Left renal cortex interstitium (tissue), 4 donors: ENCODE measurements around the gene NCKAP5. TPM values are rescaled to one million over a fixed set of nuclear protein-coding genes. Genes with fewer than 3 reads are reported as not detected.

ENCODE experiments used
- DNase-seq, 4 donors: peaks; one replicate each; pipeline ENCODE4 v3.0.0-alpha.2; 2013; ENCODE audit warnings: low read depth in 4 of 4, low spot score in 2 of 4, missing footprints in 1 of 4
- polyA plus RNA-seq, 4 donors: library from polyadenylated mRNA; unstranded; fragments of 120-200 nt; gene quantifications; one replicate each; pipeline ENCODE4 v1.2.1, GENCODE V29; 2013; ENCODE audit not compliant: insufficient read length in 4 of 4

NCKAP5 gene
- polyA plus RNA-seq, 4 donors: 5.9 to 8.1 (median 7.0) TPM

DNA sequence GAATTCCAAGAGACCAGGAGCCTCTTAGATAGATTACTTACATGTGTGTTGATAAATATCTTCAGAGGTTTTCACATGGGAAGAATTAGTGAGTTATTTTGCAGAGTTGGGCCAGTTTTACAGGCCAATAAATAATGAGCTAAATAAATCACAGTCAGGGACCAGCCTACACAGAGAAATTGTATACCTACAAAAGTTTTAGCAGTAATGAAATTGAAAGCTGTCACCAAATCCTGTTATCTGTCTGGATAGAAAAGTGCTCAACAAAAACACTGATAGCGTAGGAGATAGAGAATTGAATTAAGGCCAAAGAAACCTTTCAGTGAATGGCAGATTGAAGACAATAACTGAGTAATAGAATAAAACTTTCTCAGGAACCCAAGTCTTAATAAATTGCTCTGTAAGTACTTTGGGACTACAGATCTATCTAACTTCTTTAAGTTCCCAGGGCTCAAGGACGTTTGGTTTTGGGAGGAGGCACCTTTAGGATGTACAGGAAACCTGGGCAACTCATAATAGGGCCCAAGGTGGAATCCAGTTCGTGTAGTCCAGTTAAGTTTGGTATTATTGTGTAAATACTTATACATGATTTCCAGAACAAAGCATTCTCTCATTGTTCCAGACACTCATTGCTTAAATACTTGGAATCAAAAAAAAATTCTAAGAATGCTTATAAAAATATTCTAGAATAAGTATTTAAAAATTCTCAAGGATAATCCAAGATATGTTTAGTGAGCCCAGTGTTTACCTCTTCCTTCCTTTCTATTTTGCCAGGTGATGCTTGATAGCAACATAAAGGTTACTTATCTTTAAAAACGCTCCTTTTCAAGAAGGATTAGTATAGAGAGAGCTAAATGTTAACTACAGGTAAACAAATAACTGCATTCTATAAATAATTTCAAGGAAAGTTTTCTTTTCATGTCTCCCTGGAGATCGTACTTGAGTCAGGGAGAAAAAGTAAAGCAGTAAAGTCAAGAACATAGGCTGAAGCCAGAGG lies 134.5 kb downstream of the NCKAP5 start:
- DNase-seq: no peak

DNA sequence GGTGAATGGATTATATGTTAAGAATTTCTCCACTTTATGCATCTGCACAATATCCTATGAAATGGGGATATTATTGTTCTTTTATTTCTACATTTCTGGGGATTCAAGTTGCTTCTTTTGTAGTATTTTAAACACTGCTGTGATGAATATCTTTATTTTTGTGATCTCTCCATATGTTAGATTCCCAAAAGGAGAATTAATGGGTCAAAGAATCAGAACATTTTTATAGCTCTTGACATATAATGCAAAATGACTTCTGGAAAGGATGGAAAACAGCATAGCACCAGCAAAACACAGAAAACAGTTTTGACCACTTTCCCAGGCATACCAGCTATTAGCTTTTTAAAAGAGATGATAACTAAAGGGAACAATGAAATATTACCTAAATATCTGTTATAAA lies 135.5 kb downstream of the NCKAP5 start:
- no peak for DNase-seq

DNA sequence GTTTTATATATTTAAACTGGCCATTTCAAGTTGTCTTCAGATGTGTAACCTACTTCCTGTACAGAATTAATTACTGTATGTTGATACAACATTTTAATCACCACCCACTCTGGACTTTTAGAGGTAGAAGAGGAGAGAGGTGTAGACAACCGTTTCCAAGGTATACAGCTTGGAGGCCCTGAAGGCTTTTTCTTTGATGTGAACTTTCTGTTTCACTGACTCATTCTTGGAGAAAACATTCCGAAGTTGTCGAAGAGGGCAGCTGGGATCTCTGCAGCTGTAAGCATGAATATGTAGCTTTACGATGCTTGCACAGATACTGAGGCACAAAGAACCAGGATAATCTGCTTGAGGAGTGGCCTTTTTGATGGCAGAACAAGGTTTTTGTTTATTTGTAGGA lies 137.0 kb downstream of the NCKAP5 start:
- DNase-seq: no peak

DNA sequence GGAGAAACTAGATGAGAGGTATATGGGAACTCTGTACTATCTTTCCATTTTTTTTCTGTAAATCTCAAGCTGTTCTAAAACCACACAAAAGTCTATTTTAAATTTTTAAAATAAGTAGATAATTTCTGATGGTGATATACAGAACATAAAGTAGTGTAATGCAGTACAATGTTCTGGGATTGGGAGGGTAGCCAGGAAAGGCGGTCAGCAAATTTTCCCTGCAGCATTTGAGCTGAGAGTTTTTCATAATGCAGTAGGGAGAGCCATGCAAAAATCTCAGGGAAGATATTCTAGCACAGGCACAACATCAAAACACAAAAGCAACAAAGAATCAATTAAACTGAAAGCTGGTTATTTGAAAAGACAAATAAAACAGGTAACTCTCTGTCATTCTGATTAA lies 141.5 kb downstream of the NCKAP5 start:
- DNase-seq: no peak

DNA sequence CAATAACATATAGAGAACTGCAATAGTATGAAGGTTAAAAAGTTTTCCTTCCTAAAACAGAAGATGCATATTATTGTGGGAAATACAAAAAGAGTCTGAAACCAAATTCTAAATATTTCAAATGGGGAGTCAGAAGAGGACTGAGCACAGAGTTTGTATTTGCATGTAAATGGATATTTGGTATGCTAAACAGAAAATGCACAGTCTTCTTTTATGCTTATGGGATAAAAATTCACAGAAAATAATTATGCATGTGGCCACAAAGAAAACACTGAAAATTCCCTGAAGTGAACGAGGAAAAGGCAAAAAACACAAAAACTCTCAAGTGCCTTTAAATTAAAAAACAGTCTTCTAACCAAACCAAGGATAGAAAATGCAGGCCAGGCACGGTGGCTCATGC lies 142.7 kb downstream of the NCKAP5 start:
- no peak for DNase-seq

DNA sequence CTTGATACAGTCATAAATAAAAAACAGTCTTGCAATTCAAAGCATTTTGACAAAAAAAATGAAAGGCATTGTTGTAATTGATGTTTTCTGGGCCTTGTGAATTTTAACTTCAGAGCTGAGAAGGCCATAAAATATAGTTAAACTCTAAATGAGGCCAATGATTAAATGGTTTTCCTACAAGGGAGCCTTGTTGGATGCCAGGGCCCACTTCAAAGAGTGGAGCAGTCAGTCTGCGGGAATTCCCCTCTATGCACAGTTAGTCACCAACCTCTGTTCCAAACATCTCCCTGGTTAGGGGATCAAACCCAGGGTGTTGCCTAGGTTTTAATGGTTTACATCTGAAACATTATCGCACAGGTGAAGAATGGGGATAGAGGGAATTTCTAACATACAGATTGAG lies 143.4 kb downstream of the NCKAP5 start:
- DNase-seq: no peak

DNA sequence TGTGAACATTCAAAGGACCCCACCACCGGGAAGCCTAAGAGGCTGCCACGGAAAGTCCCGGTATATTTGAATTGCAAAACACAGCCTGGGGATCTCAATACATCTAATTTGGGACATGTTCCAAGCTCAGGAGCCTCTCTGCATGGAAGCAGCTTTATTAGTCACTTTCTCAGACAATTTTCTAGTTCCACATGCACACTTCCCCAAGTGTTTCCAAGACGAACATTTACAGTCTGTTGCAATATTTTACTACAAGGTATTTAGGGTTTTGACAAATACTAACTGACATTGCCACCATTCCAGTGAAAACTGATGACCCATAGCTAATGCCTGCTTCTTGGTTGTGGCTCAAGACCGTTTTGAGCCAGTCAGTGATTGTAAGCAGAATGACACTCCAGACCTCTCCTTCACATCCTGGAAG lies 145.3 kb downstream of the NCKAP5 start:
- no peak for DNase-seq

DNA sequence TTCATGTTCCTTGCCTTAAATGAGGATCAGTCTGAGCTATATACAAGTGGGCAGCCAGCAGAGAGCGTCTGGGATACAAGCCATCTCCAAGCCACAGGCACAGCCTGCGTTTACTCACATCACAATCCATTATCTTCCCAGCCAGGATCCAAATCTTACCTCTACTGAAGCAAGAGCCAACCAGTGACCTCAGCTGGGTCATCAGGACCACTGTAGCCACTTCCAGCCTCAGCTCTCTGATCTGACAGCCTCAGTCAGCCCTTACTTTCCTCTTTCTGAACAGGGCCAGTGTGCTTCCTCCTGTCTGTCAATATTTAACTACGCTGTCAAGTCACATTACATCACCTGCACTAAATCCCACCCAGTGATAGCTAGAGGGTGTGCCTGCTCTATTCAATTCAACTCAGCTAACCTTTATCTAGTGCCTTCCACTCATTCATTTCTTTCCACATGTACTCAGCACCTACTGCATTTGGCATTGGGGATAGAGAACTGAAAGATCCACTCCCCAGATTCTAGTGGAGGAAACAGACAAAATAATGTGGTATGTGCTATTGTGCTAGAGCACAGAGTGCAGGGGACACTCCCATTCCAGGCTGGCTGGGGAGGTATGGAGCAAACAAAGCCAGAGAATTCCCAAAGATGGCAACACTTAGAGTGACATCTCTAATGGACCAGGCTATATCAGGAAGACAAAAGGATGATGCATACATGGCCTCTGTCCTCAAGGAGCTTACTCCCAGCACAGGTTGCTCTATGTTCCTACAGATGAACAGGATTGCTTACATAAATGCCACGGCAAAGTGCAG lies 146.5 kb downstream of the NCKAP5 start:
- peak in 1 of 4 donors; percentile 29 for DNase-seq

DNA sequence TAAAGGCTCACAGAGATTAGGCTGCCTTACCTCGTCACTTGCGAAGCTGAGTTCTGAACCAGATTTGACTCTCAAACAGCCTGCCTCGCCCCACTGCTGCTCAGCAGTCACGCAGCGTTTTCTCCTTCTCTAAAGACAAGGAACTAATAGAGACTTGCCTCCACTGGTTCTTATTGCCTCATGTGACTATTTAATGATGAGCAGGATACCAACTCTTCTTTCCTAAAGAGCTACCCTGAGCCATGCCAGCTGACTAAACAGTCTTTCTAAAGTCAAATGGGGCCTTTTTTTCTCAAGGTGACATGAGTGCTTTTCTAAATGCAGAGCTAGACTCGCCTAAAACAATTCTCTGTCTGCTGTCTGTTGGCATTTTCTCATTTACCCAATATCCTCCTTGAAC lies 147.5 kb downstream of the NCKAP5 start:
- no peak for DNase-seq

DNA sequence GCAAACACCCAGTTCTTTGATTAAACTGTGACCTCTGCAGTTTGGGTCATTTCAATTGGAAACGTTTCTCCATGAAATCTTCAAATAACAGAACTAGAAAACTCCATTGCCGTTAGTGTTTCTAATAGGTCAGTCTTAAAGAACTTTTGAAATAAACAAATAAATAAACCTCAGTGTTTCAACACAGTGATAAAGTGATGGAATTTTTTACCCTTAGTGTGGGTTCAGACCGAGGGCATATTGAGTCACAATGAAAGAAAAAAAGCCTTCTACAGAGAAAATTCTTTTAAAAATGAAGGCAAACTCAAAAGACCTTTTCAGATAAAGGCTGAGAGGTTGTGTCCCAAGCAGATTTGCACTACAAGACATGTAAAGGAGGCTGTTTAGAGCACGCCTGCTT lies 149.6 kb downstream of the NCKAP5 start:
- DNase-seq: no peak

DNA sequence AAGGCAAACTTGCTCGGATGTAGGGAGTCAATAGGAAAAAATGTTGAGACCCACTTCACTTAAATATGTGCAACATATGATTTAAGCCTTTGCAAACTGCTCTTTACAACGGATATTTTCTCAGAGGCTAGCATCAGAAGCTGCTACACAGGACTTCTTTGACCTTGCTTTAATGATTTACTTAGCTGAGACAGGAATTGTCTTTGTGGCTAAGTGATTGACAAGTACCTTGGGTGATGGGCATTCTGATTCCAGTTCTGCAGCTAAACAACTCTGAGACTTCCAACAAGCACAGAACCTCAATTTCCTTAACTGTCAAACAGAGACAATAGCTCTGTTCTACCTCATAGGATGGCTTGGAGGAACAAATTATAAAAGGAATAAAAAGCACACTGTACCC lies 150.2 kb downstream of the NCKAP5 start:
- no peak for DNase-seq

DNA sequence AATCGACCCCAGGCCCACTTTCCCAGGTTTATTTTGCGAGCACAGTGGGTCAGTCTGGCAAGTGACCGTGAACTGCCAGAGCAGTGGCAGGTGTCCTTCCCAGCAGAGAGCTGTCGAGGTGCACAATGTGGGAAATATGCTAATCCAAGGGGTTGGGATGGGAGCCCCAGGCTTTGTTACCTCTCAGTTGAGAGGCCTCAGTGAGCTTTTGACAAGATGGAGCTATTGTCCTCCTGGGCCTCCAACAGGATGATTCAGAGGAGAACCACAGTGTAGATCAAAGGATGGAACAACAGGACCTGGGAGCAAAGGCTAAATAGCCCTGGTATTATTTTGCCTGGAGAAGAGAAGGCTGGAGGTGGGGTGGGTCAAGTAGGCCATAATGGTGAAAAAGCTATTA lies 150.8 kb downstream of the NCKAP5 start:
- DNase-seq: no peak

DNA sequence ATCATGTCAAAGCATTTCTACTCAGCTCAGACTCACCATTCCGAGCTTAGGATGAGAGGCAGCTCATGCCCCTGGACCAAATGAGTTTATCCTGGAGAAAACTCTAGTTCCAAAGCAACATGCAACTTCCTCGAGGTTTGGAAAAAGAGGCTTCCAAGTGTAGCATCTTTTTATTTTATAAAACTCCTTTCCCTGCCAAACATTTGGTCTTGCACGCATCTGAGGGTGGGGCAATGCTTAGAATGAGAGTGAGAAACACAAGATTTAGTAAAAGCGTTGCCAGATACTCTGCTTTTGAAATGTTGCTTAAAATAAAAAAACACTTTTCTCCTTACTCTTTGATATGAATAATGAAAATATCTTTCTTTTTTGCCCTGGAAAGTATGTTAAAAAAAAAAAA lies 151.5 kb downstream of the NCKAP5 start:
- no peak for DNase-seq

DNA sequence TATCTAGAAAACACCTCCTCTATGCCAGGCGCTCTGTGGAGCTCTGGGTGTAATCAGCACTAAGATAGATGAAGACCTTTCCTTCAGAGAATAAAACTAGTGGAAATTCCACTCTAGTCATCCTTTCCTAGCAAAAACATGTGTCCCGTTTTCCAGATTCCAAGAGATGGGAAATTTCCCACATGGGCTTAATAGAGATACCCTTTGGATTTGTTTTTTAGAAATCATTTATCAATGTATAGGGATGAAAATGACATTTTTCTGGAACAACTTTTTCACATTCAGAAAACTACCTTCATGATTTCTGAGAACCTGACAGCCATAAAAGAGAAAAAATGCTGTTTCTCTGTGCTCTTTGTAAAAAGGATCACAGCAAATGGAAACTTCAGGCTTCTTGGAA lies 152.1 kb downstream of the NCKAP5 start:
- DNase-seq: no peak

DNA sequence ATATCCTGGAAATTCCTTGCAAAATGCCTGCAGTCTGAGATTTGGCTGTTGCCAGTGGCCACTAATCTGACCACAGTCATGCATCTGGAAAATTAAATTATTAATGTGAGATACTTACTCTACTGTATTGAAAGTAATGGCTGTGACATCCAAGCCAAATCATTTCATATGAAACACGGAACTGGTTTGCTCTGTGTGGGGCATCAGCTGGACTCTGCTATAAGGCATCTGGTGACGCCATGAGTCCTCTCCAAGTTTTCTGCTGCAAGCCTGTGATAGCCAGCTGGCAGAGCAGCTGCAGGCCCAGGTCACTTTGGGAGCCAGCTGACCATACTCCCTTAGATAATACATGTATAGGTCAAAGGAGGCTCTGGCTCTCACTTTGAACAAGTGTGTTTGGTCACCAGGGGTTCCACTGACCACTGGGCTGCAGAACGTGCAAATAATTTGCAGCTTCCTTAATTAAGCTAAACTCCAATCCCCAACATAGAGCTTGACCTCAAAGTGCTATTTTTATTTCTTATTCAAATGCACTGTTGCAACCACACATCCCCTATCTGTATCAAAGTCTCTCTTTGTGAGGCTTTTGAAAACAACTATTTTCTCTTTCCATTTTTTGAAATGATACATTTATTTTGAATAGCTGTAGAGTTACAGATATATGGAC lies 152.9 kb downstream of the NCKAP5 start:
- DNase-seq: no peak

DNA sequence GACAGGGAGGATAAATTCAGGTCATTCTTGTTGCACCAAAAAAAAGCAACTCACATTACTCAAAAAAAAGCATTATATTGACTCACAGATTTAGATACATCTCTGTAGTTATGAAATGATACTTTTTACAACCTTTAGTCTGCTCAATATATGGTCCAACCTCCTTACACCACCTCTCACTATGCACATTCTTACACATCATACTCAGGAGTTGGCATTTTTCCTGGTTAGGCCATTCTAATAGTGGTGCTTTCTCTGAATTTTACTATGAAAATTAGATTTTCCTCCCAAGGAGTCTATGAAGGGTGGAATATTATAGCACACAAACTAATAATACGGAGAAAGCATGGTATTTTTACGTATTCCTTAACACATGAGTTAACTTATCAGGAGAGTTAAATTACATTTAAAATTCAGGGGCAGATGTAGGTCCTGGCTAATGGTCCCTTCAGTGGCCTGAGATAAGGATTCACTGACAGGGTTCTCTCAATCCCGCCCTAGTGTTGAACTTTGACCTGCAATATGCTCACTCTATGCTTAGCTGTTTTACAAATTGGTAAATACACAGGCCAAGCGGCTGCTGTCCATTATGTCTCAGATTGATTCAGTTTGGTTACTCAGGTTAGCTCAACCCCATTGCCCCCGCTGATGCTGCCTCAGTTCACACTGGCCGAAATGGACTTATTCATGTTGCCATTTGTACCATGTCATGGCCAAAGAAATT lies 153.6 kb downstream of the NCKAP5 start:
- DNase-seq: no peak

DNA sequence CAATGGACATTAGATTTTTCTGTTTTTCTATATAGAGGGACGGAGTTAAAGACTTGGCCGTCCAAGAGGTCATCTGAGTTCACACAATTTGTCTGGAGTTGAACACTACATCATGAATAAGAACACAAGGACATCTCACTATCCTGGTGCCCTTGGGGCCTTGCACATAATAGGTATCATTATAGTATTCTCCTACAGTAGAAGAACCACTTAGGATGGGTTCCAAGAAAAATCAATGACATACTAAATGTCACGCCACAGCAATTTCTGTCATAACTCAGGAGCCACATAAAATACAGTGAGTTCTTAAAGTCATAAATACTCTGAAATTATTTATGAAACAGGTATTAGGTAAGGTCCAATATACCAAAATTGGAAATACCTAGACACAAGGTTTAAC lies 154.4 kb downstream of the NCKAP5 start:
- DNase-seq: no peak

DNA sequence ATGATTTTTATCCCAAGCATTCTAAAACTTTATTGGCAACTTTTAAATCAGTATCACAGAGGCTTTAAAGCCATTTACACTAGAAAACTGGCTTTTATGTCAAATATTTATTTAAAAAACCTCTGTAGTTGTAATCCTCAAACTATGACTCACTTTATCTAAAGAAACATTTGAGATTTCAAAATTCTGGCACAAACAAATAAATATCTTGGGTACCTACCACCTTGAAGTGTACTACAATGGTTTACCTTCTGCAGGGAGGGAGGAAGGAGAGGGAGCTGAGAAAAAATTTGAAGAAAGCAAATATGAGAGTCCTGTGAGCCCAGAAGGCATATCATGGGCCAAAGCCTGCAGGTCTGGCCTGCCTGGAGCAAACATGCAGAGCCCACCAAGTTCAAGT lies 155.6 kb downstream of the NCKAP5 start:
- DNase-seq: no peak

DNA sequence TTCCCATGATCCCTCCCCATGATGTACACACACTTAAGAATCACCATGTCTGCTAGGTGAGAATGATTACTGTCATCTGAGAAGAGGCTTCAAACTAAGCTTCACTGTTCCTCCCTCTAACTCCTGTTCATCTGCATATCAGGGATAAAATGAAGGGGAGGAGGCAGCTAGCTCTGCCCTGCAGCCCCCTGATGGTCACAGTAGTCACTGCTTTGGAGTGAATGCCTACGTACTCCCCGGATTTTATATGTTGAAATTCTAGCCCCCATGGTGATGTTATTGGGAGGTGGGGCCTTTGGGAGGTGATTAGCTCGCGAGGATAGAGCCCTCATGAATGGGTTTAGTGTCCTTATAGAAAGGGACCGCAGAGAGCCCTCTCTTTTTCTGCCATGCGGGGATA lies 156.4 kb downstream of the NCKAP5 start:
- no peak for DNase-seq

DNA sequence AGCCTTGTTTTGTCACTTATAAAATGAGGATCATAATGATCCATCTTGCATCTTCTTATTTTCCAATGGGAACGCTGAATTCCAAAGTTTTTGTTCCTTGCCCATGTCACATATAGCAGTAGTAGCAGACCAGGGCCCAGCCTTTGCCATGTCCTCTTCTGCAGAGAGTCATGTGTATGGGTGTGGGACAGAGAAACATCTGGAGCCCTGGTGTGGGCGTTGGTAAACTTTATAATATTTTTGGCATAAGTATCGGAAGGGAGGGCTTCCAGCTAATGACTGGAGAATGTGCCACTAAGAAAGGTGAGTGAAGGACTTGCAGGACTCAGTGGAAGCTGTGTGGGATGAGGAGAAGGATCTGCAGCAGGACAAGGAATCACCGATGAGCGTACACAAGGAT lies 157.2 kb downstream of the NCKAP5 start:
- DNase-seq: no peak
